Peyer's patch (tissue), 4 donors: Measurements from ENCODE around the gene HOMER1.

ENCODE experiments used
- CTCF ChIP-seq, 6 experiments: fragments of 450-650 bp in 4 of 6; fragments of 200-600 bp in 2 of 6; sonication (generic) in 1 of 6; IDR thresholded peaks; one replicate each; pipeline ENCODE4 v1.5.1; 2017 to 2019; ENCODE audit warnings: antibody characterized with exemption in 6 of 6, mild to moderate bottlenecking in 3 of 6, moderate library complexity in 1 of 6
- POLR2A ChIP-seq, 2 donors: fragments of 450-650 bp; IDR thresholded peaks; one replicate each; pipeline ENCODE4 v1.5.1; 2017; ENCODE audit warnings: antibody characterized with exemption in 2 of 2, mild to moderate bottlenecking in 2 of 2, moderate library complexity in 2 of 2

- TF ChIP-seq CTCF (IDR thresholded peaks at IDR 0.05) (no peak), POLR2A (IDR thresholded peaks at IDR 0.05) (no peak)
Measured at GRCh38 chr5:79420248-79420647, 93.7 kb downstream of the HOMER1 start.
